Subcutaneous preadipocyte (primary cell): ENCODE data around the gene ARPC3. TPM values are rescaled to one million over a fixed set of nuclear protein-coding genes. Genes with fewer than 3 reads are reported as not detected.

Experiments
- small RNA-seq: library from RNA; depleted of rRNA; stranded (forward); fragments of <200 nt; gene quantifications from one replicate; pipeline ENCODE3, GENCODE V24; 2012
- total RNA-seq: library from RNA; depleted of rRNA; stranded (reverse); fragments of >200 nt; gene quantifications from 2 replicates; pipeline ENCODE4 v1.2.3, GENCODE V29; 2012

ARPC3 gene
- total RNA-seq: 186 and 233 TPM in 2 replicates

GRCh38 chr12:110449799-110450497, at the start of gene ARPC3:
ARPC3 (minus strand) TSS chr12:110450337; CDS start chr12:110450260, 77 bp downstream.

DNA sequence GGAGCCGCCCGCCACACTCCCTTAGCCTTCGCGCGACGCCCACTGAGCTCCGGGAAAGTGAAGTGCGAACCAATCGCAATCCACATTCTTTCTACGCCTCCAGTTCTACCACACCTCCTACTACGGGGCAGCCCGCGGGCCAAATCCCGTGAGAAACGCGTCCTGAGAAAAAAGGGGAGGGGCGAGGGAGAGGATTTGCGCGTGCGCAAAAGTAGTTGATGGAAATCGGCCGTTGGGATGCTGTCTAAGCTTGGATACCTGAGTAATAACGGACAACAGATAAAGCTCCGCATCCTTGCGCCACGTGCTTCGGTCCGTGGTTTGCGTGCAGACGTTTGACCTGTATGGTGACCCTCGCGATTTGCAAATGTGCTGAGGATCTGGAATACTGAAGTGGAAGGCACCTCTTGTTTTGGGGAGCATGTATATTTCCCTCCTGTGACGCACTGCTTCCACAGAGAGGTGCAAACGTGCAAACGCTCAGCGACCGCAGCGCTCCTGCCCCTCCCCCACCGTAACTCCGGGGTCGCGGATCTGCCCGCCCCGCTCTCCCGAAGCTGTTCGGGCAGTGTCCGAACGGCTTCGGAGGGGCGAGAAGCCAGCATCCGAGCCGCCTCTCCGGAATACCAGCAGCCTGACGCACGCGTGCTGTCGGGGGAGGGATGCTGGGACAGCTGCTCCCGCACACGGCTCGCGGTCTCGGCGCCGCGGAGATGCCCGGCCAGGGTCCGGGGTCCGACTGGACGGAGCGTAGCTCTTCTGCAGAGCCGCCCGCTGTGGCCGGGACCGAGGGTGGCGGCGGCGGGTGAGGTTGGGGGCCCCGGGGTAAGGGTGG, 18.3 kb upstream of the ARPC3 start, which contains the start of the genes FAM216A and GPN3:
FAM216A (plus strand) TSS at position 632 of the 835 bp plus-strand sequence; CDS start at position 663, 31 bp downstream.
GPN3 (minus strand) TSS at position 44 of the 835 bp plus-strand sequence. CDS start 54 bp downstream, outside the sequence.

GRCh38 chr12:110403146-110403975, 46.8 kb downstream of the ARPC3 start, which contains the start of gene ANAPC7:
ANAPC7 (minus strand) TSS chr12:110403708; CDS start chr12:110403627, 81 bp downstream.

Small RNA genes within 50 kb of the gene (small RNA-seq; reads per million reads assigned to genes)
- not detected for gene RF00278

Other genes with a start within 250 kb of the ARPC3 start
- gene ATP2A2, start 169.1 kb downstream of the ARPC3 start, total RNA-seq: 101 and 158 TPM in 2 replicates
- gene ANAPC7, start 46.6 kb downstream of the ARPC3 start, total RNA-seq: 33.1 and 39.1 TPM in 2 replicates
- gene GPN3, start 17.9 kb upstream of the ARPC3 start, total RNA-seq: 14.3 and 17.8 TPM in 2 replicates
- 22.4 and 25.2 TPM in 2 replicates for gene FAM216A, start 18.5 kb upstream of the ARPC3 start, total RNA-seq
- gene VPS29, start 51.8 kb upstream of the ARPC3 start, total RNA-seq: 47.9 and 69.1 TPM in 2 replicates
- 0.37 and 0.59 TPM in 2 replicates for gene RAD9B, start 52.0 kb upstream of the ARPC3 start, total RNA-seq
- 9.9 and 13.9 TPM in 2 replicates for gene PPTC7, start 133.0 kb upstream of the ARPC3 start, total RNA-seq
- gene TCTN1, start 163.8 kb upstream of the ARPC3 start, total RNA-seq: 25.2 and 34.2 TPM in 2 replicates
- 0.98 and 1.5 TPM in 2 replicates for gene HVCN1, start 238.8 kb upstream of the ARPC3 start, total RNA-seq